ENCODE measurements around the gene PIK3C2A. TPM values are rescaled to one million over a fixed set of nuclear protein-coding genes. Genes with fewer than 3 reads are reported as not detected.
A peak's percentile ranks its signal among the peaks of the same experiment; 100 is the strongest.

The PIK3C2A gene
- total and polyA plus RNA-seq, 2 donors (not counting 3 experiments of a cell fraction or from before 2014, with no cell fraction given), result 33.7 to 142 TPM

GRCh38 chr11:17208257-17208999 is 642 bp upstream of the PIK3C2A start:
- intact Hi-C loops (cut with micrococcal nuclease), result loop anchor here (2.0 to 5.0 kb wide), 2 partner anchors 418 to 1114 kb away; partner anchors contain the start of genes GTF2H1 and HPS5
- POLR2A ChIA-PET, result interaction anchor here (0.7 to 3.0 kb wide), 16 partner anchors 9 to 131 kb away, joined by 3 to 36 read pairs (median 4); partner anchors contain the start of genes NUCB2 and RPS13
- CTCF ChIA-PET, result interaction anchor here (0.8 to 3.6 kb wide), 12 partner anchors 10 to 423 kb away, joined by 3 to 34 read pairs (median 4); partner anchors contain the start of gene RPS13

More at GRCh38 chr11:17208257-17208999, 642 bp upstream of the PIK3C2A start:
- peak overlapping the region; percentile 98 for H3K27ac ChIP-seq (ENCODE audit: insufficient read depth, low read depth, low read length)
- H3K79me2 ChIP-seq (ENCODE audit: control insufficient read depth, insufficient read depth, low read length), result peaks cover 41% of the 10 kb centered on the region
- peak overlapping the region; percentile 100 for H3K4me2 ChIP-seq (ENCODE audit: insufficient read depth, low read length)
- H4K20me1 ChIP-seq (replicated peaks; ENCODE audit: control insufficient read depth, extremely low read depth, insufficient read depth, low read length), result peaks cover 5% of the 10 kb centered on the region
- no peak for TF ChIP-seq JUN (IDR thresholded peaks at IDR 0.05; ENCODE audit: borderline replicate concordance, insufficient read depth, insufficient read length, low read depth)
- TF ChIP-seq CTCF (IDR thresholded peaks at IDR 0.05; ENCODE audit: extremely low read depth in 1 of 2, insufficient read depth in 1 of 2, low read depth in 1 of 2, low read length in 2 of 2), result no peak
- TF ChIP-seq, protein P1, sequence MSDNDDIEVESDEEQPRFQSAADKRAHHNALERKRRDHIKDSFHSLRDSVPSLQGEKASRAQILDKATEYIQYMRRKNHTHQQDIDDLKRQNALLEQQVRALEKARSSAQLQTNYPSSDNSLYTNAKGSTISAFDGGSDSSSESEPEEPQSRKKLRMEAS (IDR thresholded peaks at IDR 0.05; ENCODE audit: insufficient read depth, insufficient read length), result peak; percentile 82
- TF ChIP-seq FOS (IDR thresholded peaks at IDR 0.05; ENCODE audit: borderline replicate concordance, insufficient read depth, low read length), result no peak
- no peak for TF ChIP-seq POLR2A (IDR thresholded peaks at IDR 0.05; ENCODE audit: low read depth, low read length)
- peak overlapping the region; percentile 98 for H3K9ac ChIP-seq (replicated peaks; ENCODE audit: extremely low read depth, insufficient read depth, low read length)
- H3K27me3 ChIP-seq (ENCODE audit: control insufficient read depth in 2 of 2, insufficient read depth in 2 of 2, low read length in 2 of 2), result no peaks in the 10 kb centered on the region
- no peaks in the 10 kb centered on the region for H3K9me1 ChIP-seq (replicated peaks; ENCODE audit: control insufficient read depth, extremely low read depth, insufficient read depth, low read length)
- H2AFZ ChIP-seq (ENCODE audit: low read depth, low read length), result peak overlapping the region; percentile 41
- no peaks in the 10 kb centered on the region for H3K36me3 ChIP-seq (ENCODE audit: control insufficient read depth in 2 of 2, extremely low read depth in 1 of 2, insufficient read depth in 2 of 2, low read length in 2 of 2)
- FAIRE-seq (peak; percentile 38), DNase-seq (ENCODE audit: low read depth, low spot score) (peak; percentile 88)
- BruUV-seq (replicated peaks), result TSS peak; percentile 46
- no peaks in the 10 kb centered on the region for H3K9me3 ChIP-seq (replicated peaks; ENCODE audit: control insufficient read depth, insufficient read depth, low read length)
- dilution Hi-C loops (cut with MboI; ENCODE audit: extremely low pct_ligation_motif_present, low sequenced_read_pairs), result no loop called here
- H3K4me3 ChIP-seq (replicated peaks in 1 of 3; ENCODE audit: insufficient read depth in 1 of 3, low read depth in 1 of 3, low read length in 3 of 3), result peak overlapping the region; percentile 62 to 99 (median 98)
- peaks cover 28% of the 10 kb centered on the region for H3K4me1 ChIP-seq (ENCODE audit: control insufficient read depth, extremely low read depth, insufficient read depth, low read length)
